HEK293 (cell line): ENCODE data around the gene PPP1R18.

ENCODE experiments used
- BCL11A ChIP-seq: fragments of 450-650 bp; formaldehyde crosslinking; IDR thresholded peaks from 2 replicates; pipeline ENCODE4 v1.5.1; 2016; ENCODE audit warnings: low read depth, missing biosample characterization, missing genetic modification characterization
- IKZF3 ChIP-seq: fragments of 450-650 bp; IDR thresholded peaks from 2 replicates; pipeline ENCODE4 v1.5.0; 2018; ENCODE audit warnings: missing biosample characterization, mild to moderate bottlenecking, missing genetic modification characterization, moderate library complexity
- KLF1 ChIP-seq: fragments of 450-650 bp; formaldehyde crosslinking; IDR thresholded peaks from 2 replicates; pipeline ENCODE4 v1.5.1; 2016; ENCODE audit warnings: missing biosample characterization, missing genetic modification characterization
- PATZ1 ChIP-seq: fragments of 450-650 bp; formaldehyde crosslinking; IDR thresholded peaks from 2 replicates; pipeline ENCODE4 v1.5.1; 2016; ENCODE audit warnings: missing biosample characterization, missing genetic modification characterization
- SP7 ChIP-seq: fragments of 450-650 bp; formaldehyde crosslinking; IDR thresholded peaks from 2 replicates; pipeline ENCODE4 v1.5.1; 2016; ENCODE audit warnings: missing biosample characterization, missing genetic modification characterization
- WT1 ChIP-seq: fragments of 450-650 bp; formaldehyde crosslinking; IDR thresholded peaks from 2 replicates; pipeline ENCODE4 v1.5.1; 2016; ENCODE audit warnings: missing biosample characterization, missing genetic modification characterization
- ZBTB17 ChIP-seq: fragments of 450-650 bp; formaldehyde crosslinking; IDR thresholded peaks from 2 replicates; pipeline ENCODE4 v1.5.1; 2016; ENCODE audit warnings: missing biosample characterization, missing genetic modification characterization
- ZFP69B ChIP-seq: fragments of 450-650 bp; formaldehyde crosslinking; IDR thresholded peaks from 2 replicates; pipeline ENCODE4 v1.5.1; 2016; ENCODE audit warnings: missing biosample characterization, missing genetic modification characterization
- ZNF10 ChIP-seq: fragments of 450-650 bp; formaldehyde crosslinking; IDR thresholded peaks from 2 replicates; pipeline ENCODE4 v1.5.1; 2017; ENCODE audit warnings: missing biosample characterization, missing genetic modification characterization
- ZNF155 ChIP-seq: fragments of 450-650 bp; formaldehyde crosslinking; IDR thresholded peaks from 2 replicates; pipeline ENCODE4 v1.5.1; 2016; ENCODE audit warnings: missing biosample characterization, missing genetic modification characterization
- ZNF223 ChIP-seq: fragments of 450-650 bp; formaldehyde crosslinking; IDR thresholded peaks from 2 replicates; pipeline ENCODE4 v1.5.1; 2016; ENCODE audit warnings: missing biosample characterization, missing genetic modification characterization
- ZNF24 ChIP-seq: fragments of 450-650 bp; formaldehyde crosslinking; IDR thresholded peaks from 2 replicates; pipeline ENCODE4 v1.5.1; 2016; ENCODE audit warnings: missing biosample characterization, missing genetic modification characterization
- ZNF292 ChIP-seq: fragments of 450-650 bp; formaldehyde crosslinking; IDR thresholded peaks from 2 replicates; pipeline ENCODE4 v1.5.1; 2016; ENCODE audit warnings: low read depth, missing biosample characterization, missing genetic modification characterization, borderline replicate concordance
- ZNF350 ChIP-seq: fragments of 450-650 bp; formaldehyde crosslinking; IDR thresholded peaks from 2 replicates; pipeline ENCODE4 v1.5.0; 2017; ENCODE audit warnings: missing biosample characterization, mild to moderate bottlenecking, missing genetic modification characterization
- ZNF394 ChIP-seq: fragments of 450-650 bp; formaldehyde crosslinking; IDR thresholded peaks from 2 replicates; pipeline ENCODE4 v1.5.1; 2016; ENCODE audit warnings: missing biosample characterization, missing genetic modification characterization, mild to moderate bottlenecking, moderate library complexity, borderline replicate concordance
- ZNF501 ChIP-seq: fragments of 450-650 bp; formaldehyde crosslinking; IDR thresholded peaks from 2 replicates; pipeline ENCODE4 v1.5.1; 2016; ENCODE audit warnings: missing biosample characterization, missing genetic modification characterization
- ZNF600 ChIP-seq: fragments of 450-650 bp; formaldehyde crosslinking; IDR thresholded peaks from 2 replicates; pipeline ENCODE4 v1.5.1; 2016; ENCODE audit warnings: missing biosample characterization, missing genetic modification characterization
- ZNF623 ChIP-seq: fragments of 450-650 bp; formaldehyde crosslinking; IDR thresholded peaks from 2 replicates; pipeline ENCODE4 v1.5.1; 2016; ENCODE audit warnings: missing biosample characterization, missing genetic modification characterization
- ZNF629 ChIP-seq: fragments of 450-650 bp; formaldehyde crosslinking; IDR thresholded peaks from 2 replicates; pipeline ENCODE4 v1.5.1; 2017; ENCODE audit warnings: missing biosample characterization, missing genetic modification characterization
- ZNF654 ChIP-seq: fragments of 450-650 bp; formaldehyde crosslinking; IDR thresholded peaks from 2 replicates; pipeline ENCODE4 v1.5.1; 2016; ENCODE audit warnings: low read depth, missing biosample characterization, missing genetic modification characterization
- ZNF660 ChIP-seq: fragments of 450-650 bp; IDR thresholded peaks from 2 replicates; pipeline ENCODE4 v1.5.1; 2018; ENCODE audit warnings: missing biosample characterization, mild to moderate bottlenecking, missing genetic modification characterization
- ZNF701 ChIP-seq: fragments of 450-650 bp; formaldehyde crosslinking; IDR thresholded peaks from 2 replicates; pipeline ENCODE4 v1.5.1; 2016; ENCODE audit warnings: missing biosample characterization, missing genetic modification characterization
- ZNF776 ChIP-seq: fragments of 450-650 bp; formaldehyde crosslinking; IDR thresholded peaks from 2 replicates; pipeline ENCODE4 v1.5.0; 2017; ENCODE audit warnings: missing biosample characterization, missing genetic modification characterization, borderline replicate concordance
- ZXDB ChIP-seq: fragments of 450-650 bp; formaldehyde crosslinking; IDR thresholded peaks from 2 replicates; pipeline ENCODE4 v1.5.1; 2016; ENCODE audit warnings: missing biosample characterization, missing genetic modification characterization
- TF ChIP-seq, protein P1 (sequence below): fragments of 450-650 bp; formaldehyde crosslinking; optimal IDR thresholded peaks from 2 replicates; pipeline ENCODE3; 2016; ENCODE audit warnings: missing biosample characterization, mild to moderate bottlenecking, missing genetic modification characterization
- TF ChIP-seq, protein P2 (sequence below): fragments of 450-650 bp; formaldehyde crosslinking; IDR thresholded peaks from 2 replicates; pipeline ENCODE4 v1.5.1; 2016; ENCODE audit warnings: missing biosample characterization, missing genetic modification characterization
- TF ChIP-seq, protein P3 (sequence below): fragments of 450-650 bp; formaldehyde crosslinking; IDR thresholded peaks from 2 replicates; pipeline ENCODE4 v1.5.1; 2016; ENCODE audit warnings: missing biosample characterization, missing genetic modification characterization
- TF ChIP-seq, protein P4 (sequence below): fragments of 450-650 bp; formaldehyde crosslinking; IDR thresholded peaks from 2 replicates; pipeline ENCODE4 v1.5.1; 2016; ENCODE audit warnings: missing biosample characterization, missing genetic modification characterization

The PPP1R18 gene

GRCh38 chr6:30730601-30731435, 44.4 kb upstream of the PPP1R18 start (continued):
- no peak for TF ChIP-seq ZNF292 (tag by site-specific recombination)
- TF ChIP-seq SP7 (tag by site-specific recombination), result peak; percentile 58; the same call in 1 of the 2 replicates
- peak; percentile 45; the same call in 1 of the 2 replicates for TF ChIP-seq WT1
- 0 out of 2 replicates have a peak, but pooled peaks have one; percentile 35 for TF ChIP-seq BCL11A (tag by site-specific recombination)
- TF ChIP-seq IKZF3, result peak; percentile 90
- 0 out of 2 replicates have a peak, but pooled peaks have one; percentile 12 for TF ChIP-seq KLF1 (tag by site-specific recombination)
- peak; percentile 89 for TF ChIP-seq ZNF10 (tag by site-specific recombination)
- TF ChIP-seq ZNF24 (tag by site-specific recombination), result 0 out of 2 replicates have a peak, but pooled peaks have one; percentile 23
- peak; percentile 87 for TF ChIP-seq ZNF654
- peak; percentile 47; the same call in 1 of the 2 replicates for TF ChIP-seq ZNF501 (tag by site-specific recombination)
- TF ChIP-seq, protein P1, sequence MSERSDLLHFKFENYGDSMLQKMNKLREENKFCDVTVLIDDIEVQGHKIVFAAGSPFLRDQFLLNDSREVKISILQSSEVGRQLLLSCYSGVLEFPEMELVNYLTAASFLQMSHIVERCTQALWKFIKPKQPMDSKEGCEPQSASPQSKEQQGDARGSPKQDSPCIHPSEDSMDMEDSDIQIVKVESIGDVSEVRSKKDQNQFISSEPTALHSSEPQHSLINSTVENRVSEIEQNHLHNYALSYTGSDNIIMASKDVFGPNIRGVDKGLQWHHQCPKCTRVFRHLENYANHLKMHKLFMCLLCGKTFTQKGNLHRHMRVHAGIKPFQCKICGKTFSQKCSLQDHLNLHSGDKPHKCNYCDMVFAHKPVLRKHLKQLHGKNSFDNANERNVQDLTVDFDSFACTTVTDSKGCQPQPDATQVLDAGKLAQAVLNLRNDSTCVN (tag by site-specific recombination), result peak; percentile 19
- peak; percentile 93 for TF ChIP-seq ZBTB17 (tag by site-specific recombination)
- TF ChIP-seq, protein P2, sequence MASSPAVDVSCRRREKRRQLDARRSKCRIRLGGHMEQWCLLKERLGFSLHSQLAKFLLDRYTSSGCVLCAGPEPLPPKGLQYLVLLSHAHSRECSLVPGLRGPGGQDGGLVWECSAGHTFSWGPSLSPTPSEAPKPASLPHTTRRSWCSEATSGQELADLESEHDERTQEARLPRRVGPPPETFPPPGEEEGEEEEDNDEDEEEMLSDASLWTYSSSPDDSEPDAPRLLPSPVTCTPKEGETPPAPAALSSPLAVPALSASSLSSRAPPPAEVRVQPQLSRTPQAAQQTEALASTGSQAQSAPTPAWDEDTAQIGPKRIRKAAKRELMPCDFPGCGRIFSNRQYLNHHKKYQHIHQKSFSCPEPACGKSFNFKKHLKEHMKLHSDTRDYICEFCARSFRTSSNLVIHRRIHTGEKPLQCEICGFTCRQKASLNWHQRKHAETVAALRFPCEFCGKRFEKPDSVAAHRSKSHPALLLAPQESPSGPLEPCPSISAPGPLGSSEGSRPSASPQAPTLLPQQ (tag by site-specific recombination), result peak; percentile 53; the same call in 1 of the 2 replicates
- TF ChIP-seq ZNF629, result peak; percentile 46; the same call in 1 of the 2 replicates
- TF ChIP-seq ZNF350, result no peak
- TF ChIP-seq ZXDB (tag by site-specific recombination), result peak; percentile 39; the same call in 1 of the 2 replicates
- TF ChIP-seq, protein P3, sequence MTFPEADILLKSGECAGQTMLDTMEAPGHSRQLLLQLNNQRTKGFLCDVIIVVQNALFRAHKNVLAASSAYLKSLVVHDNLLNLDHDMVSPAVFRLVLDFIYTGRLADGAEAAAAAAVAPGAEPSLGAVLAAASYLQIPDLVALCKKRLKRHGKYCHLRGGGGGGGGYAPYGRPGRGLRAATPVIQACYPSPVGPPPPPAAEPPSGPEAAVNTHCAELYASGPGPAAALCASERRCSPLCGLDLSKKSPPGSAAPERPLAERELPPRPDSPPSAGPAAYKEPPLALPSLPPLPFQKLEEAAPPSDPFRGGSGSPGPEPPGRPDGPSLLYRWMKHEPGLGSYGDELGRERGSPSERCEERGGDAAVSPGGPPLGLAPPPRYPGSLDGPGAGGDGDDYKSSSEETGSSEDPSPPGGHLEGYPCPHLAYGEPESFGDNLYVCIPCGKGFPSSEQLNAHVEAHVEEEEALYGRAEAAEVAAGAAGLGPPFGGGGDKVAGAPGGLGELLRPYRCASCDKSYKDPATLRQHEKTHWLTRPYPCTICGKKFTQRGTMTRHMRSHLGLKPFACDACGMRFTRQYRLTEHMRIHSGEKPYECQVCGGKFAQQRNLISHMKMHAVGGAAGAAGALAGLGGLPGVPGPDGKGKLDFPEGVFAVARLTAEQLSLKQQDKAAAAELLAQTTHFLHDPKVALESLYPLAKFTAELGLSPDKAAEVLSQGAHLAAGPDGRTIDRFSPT (tag by site-specific recombination), result 0 out of 2 replicates have a peak, but pooled peaks have one; percentile 12
- TF ChIP-seq ZNF223 (tag by site-specific recombination), result 0 out of 2 replicates have a peak, but pooled peaks have one; percentile 45
- peak; percentile 95 for TF ChIP-seq ZNF600 (tag by site-specific recombination)
- peak; percentile 80; the same call in 1 of the 2 replicates for TF ChIP-seq ZNF394 (tag by site-specific recombination)
- TF ChIP-seq, protein P4, sequence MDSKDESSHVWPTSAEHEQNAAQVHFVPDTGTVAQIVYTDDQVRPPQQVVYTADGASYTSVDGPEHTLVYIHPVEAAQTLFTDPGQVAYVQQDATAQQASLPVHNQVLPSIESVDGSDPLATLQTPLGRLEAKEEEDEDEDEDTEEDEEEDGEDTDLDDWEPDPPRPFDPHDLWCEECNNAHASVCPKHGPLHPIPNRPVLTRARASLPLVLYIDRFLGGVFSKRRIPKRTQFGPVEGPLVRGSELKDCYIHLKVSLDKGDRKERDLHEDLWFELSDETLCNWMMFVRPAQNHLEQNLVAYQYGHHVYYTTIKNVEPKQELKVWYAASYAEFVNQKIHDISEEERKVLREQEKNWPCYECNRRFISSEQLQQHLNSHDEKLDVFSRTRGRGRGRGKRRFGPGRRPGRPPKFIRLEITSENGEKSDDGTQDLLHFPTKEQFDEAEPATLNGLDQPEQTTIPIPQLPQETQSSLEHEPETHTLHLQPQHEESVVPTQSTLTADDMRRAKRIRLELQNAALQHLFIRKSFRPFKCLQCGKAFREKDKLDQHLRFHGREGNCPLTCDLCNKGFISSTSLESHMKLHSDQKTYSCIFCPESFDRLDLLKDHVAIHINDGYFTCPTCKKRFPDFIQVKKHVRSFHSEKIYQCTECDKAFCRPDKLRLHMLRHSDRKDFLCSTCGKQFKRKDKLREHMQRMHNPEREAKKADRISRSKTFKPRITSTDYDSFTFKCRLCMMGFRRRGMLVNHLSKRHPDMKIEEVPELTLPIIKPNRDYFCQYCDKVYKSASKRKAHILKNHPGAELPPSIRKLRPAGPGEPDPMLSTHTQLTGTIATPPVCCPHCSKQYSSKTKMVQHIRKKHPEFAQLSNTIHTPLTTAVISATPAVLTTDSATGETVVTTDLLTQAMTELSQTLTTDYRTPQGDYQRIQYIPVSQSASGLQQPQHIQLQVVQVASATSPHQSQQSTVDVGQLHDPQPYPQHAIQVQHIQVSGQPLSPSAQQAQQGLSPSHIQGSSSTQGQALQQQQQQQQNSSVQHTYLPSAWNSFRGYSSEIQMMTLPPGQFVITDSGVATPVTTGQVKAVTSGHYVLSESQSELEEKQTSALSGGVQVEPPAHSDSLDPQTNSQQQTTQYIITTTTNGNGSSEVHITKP, result peak; percentile 52
- no peak for TF ChIP-seq ZNF776 (tag by site-specific recombination)
- peak; percentile 33; the same call in 1 of the 2 replicates for TF ChIP-seq PATZ1 (tag by site-specific recombination)
- TF ChIP-seq ZNF623, result no peak
- no peak for TF ChIP-seq ZNF701 (tag by site-specific recombination)
- TF ChIP-seq ZNF660 (tag by site-specific recombination), result peak; percentile 35; the same call in 1 of the 2 replicates
- TF ChIP-seq ZFP69B, result peak; percentile 44; the same call in 1 of the 2 replicates
- TF ChIP-seq ZNF155 (tag by site-specific recombination), result no peak
